MM.1S (cell line): ENCODE data around the gene ALKBH6.

Source experiments
- DNase-seq: peaks from one replicate; pipeline ENCODE4 v3.0.0-alpha.2; 2015
- H2AFZ ChIP-seq: fragments of 300-600 bp; sonication (generic); 2 replicates; pipeline ENCODE4 v1.6.0; 2016; ENCODE audit warnings: antibody characterized with exemption, low read length
- H3F3A ChIP-seq: fragments of 300-600 bp; sonication (generic); 2 replicates; pipeline ENCODE4 v1.6.1; 2016; ENCODE audit warnings: mild to moderate bottlenecking, antibody characterized with exemption, low read length, moderate library complexity, mixed read lengths; ENCODE audit not compliant: insufficient read depth
- H3K27ac ChIP-seq: fragments of 300-600 bp; sonication (generic); 2 replicates; pipeline ENCODE4 v1.5.1; 2016; ENCODE audit warnings: mild to moderate bottlenecking, low read length
- H3K27me3 ChIP-seq: fragments of 300-600 bp; sonication (generic); replicated peaks from 2 replicates; pipeline ENCODE4 v1.6.0; 2016; ENCODE audit warnings: low read length; ENCODE audit not compliant: insufficient read depth
- H3K36me3 ChIP-seq: fragments of 300-600 bp; sonication (generic); replicated peaks from 2 replicates; pipeline ENCODE4 v1.6.1; 2016; ENCODE audit warnings: mild to moderate bottlenecking, low read length, mixed read lengths; ENCODE audit not compliant: insufficient read depth
- H3K4me1 ChIP-seq: fragments of 300-600 bp; sonication (generic); 2 replicates; pipeline ENCODE4 v1.6.1; 2016; ENCODE audit warnings: low read length, mixed read lengths
- H3K4me2 ChIP-seq: fragments of 300-600 bp; sonication (generic); 2 replicates; pipeline ENCODE4 v1.6.0; 2016; ENCODE audit warnings: low read depth, low read length
- H3K4me3 ChIP-seq: fragments of 300-600 bp; sonication (generic); 2 replicates; pipeline ENCODE4 v1.5.1; 2016; ENCODE audit warnings: low read length, mixed read lengths
- H3K79me2 ChIP-seq: fragments of 300-600 bp; sonication (generic); 2 replicates; pipeline ENCODE4 v1.6.1; 2016; ENCODE audit warnings: mixed run types, low read length, mixed read lengths
- H3K9ac ChIP-seq: fragments of 300-600 bp; sonication (generic); 2 replicates; pipeline ENCODE4 v1.6.1; 2016; ENCODE audit warnings: low read length, mixed read lengths
- H3K9me2 ChIP-seq: fragments of 300-600 bp; sonication (generic); replicated peaks from 2 replicates; pipeline ENCODE4 v1.6.1; 2016; ENCODE audit warnings: mild to moderate bottlenecking, low read length, mixed read lengths; ENCODE audit not compliant: insufficient read depth
- H3K9me3 ChIP-seq: fragments of 300-600 bp; sonication (generic); replicated peaks from 2 replicates; pipeline ENCODE4 v1.6.1; 2016; ENCODE audit warnings: mild to moderate bottlenecking, low read length, mixed read lengths; ENCODE audit not compliant: insufficient read depth
- H4K20me1 ChIP-seq: fragments of 300-600 bp; sonication (generic); 2 replicates; pipeline ENCODE4 v1.6.1; 2016; ENCODE audit warnings: mild to moderate bottlenecking, low read length, moderate library complexity, mixed read lengths; ENCODE audit not compliant: insufficient read depth
- CTCF ChIP-seq: fragments of 300-600 bp; sonication (generic); IDR thresholded peaks from 2 replicates; pipeline ENCODE4 v1.5.1; 2016; ENCODE audit warnings: antibody characterized with exemption, low read length, mixed read lengths
- EZH2 ChIP-seq: fragments of 300-600 bp; sonication (generic); optimal IDR thresholded peaks from 2 replicates; pipeline ENCODE3; 2017; ENCODE audit warnings: low read depth, mild to moderate bottlenecking, antibody characterized with exemption, low read length, mixed read lengths
- EZH2phosphoT487 ChIP-seq: fragments of 300-600 bp; sonication (generic); IDR thresholded peaks from 2 replicates; pipeline ENCODE4 v1.6.1; 2018; ENCODE audit warnings: antibody characterized with exemption, low read length

ALKBH6 gene

GRCh38 chr19:36032251-36033104, 18.5 kb upstream of the ALKBH6 start, which contains the start of gene CLIP3:
Gene CLIP3, minus strand, starts transcription at chr19:36032873. Its CDS starts 516 bp downstream, at chr19:36032357.
- no peak for DNase-seq
- Histone ChIP-seq H3K9me2 (no peaks in the 10 kb centered on the region), H3K27me3 (no peaks in the 10 kb centered on the region), H2AFZ (no peak within 1 kb of the TSS), H3K4me3 (no peak within 1 kb of the TSS), H3K9ac (no peak within 1 kb of the TSS), H3K36me3 (no peaks in the 10 kb centered on the region), H3K4me1 (no peaks in the 10 kb centered on the region), H3K9me3 (no peaks in the 10 kb centered on the region), H4K20me1 (no peaks in the 10 kb centered on the region), H3K79me2 (no peaks in the 10 kb centered on the region), H3F3A (peaks cover 4% of the 10 kb centered on the region; the same call in 1 of the 2 replicates), H3K27ac (no peak within 1 kb of the TSS), H3K4me2 (no peak within 1 kb of the TSS)
- no peak for TF ChIP-seq CTCF

GRCh38 chr19:36031308-36031707, 17.3 kb upstream of the ALKBH6 start:
- Histone ChIP-seq H3K9ac (no peak overlapping the region), H3K9me2 (no peaks in the 10 kb centered on the region), H3F3A (peaks cover 4% of the 10 kb centered on the region; the same call in 1 of the 2 replicates), H4K20me1 (no peaks in the 10 kb centered on the region), H3K27ac (no peak overlapping the region), H3K36me3 (no peaks in the 10 kb centered on the region), H3K4me2 (no peak overlapping the region), H3K4me1 (no peaks in the 10 kb centered on the region), H3K27me3 (no peaks in the 10 kb centered on the region), H3K79me2 (no peaks in the 10 kb centered on the region), H2AFZ (no peak overlapping the region), H3K4me3 (no peak overlapping the region), H3K9me3 (no peaks in the 10 kb centered on the region)
- DNase-seq, result no peak
- TF ChIP-seq EZH2phosphoT487 (no peak), CTCF (no peak), EZH2 (no peak)

- Histone ChIP-seq H3K9me2 (no peaks in the 10 kb centered on the region), H3F3A (peaks cover 4% of the 10 kb centered on the region; the same call in 1 of the 2 replicates), H3K9me3 (no peaks in the 10 kb centered on the region), H4K20me1 (no peaks in the 10 kb centered on the region), H3K4me1 (no peaks in the 10 kb centered on the region), H2AFZ (no peak overlapping the region), H3K79me2 (no peaks in the 10 kb centered on the region), H3K4me2 (no peak overlapping the region), H3K36me3 (no peaks in the 10 kb centered on the region), H3K9ac (no peak overlapping the region), H3K27me3 (no peaks in the 10 kb centered on the region), H3K27ac (no peak overlapping the region), H3K4me3 (no peak overlapping the region)
- DNase-seq, result peak; percentile 45
- no peak for TF ChIP-seq EZH2
- peak; percentile 38 for TF ChIP-seq CTCF
These were observed 16.5 kb upstream of the ALKBH6 start for GRCh38 chr19:36030264-36031148.
